HG02885 (cell line): Measurements from ENCODE around the gene SUMO3.
A peak's percentile ranks its signal among the peaks of the same experiment; 100 is the strongest.

Experiments
- ATAC-seq: cut with Tn5 transposase; IDR thresholded peaks from one replicate; pipeline ENCODE4 v1.9.1; 2021; ENCODE audit warnings: mild to moderate bottlenecking; ENCODE audit not compliant: unreplicated experiment, poor library complexity

The SUMO3 gene

GRCh38 chr21:44805859-44806258, 12.0 kb downstream of the SUMO3 start:
- ATAC-seq = no peak

GRCh38 chr21:44805226-44805625, 12.6 kb downstream of the SUMO3 start:
- no peak for ATAC-seq

DNA sequence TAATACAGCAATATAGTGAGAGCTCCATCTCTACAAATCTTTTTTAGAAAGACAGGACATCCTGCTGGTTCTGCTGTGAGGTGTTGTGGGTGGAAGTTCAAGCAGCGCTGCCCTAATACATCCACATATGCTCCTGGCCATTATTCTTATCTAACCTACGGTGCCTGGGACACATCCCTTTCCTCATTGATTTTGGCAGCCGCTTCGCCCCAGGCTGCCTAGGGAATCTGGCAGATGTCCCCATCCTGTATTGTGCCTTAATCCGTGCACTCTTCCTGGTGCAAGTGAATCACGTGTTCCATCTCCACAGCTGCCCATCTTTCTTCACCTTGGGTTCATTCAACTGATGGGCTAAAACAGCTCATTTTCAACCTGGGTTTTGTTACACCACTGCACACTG, 13.1 kb downstream of the SUMO3 start:
- ATAC-seq = no peak

- no peak for ATAC-seq
Observed at GRCh38 chr21:44803651-44804050, 14.2 kb downstream of the SUMO3 start.

GRCh38 chr21:44802396-44803153, 15.3 kb downstream of the SUMO3 start:
- ATAC-seq = no peak

DNA sequence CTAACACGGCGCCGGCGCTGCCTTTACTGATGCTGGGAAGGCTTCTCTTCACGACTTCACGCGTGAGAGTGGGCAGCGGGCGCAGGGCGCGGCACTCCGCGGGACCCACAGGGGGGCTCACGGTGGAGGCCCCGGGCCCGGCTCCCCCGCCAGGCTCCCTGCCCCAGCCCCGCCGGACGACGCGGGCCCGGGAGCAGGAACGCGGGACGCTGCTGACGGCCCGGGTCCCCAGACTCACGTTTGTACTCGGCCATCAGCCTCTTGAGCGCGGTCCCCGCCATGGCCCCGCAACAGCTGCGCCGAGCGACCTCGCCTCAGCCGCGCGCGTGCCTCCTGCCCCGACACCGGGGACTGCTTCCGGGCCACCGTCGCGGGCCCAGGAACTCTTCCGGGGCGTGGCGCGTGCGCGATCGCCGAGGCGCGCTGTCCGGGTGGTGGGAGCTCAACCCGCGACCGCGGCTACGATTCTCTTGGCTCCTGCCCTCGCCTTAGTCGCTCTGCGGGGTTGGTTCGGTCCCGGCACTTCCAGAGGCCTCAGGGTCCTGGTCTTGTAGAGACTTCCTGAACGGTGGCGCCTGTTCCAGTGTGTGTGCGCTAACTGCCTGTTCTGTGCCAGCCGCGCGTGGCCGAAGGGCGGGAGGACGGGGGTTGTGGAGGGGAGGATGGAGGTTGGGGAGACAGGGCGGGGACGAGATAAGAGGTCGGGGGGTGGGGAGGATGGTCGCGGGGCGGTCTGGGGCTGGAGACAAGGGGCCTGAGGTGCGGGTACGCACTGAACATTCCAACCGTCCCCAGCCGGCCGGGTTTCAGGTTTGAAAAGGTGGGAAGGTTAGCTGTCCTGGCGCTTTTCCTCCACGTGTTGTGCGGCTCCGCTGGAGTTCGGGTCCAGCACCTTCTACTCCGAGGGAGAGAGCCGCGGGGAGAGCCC, 16.1 kb downstream of the SUMO3 start, which contains the start of gene UBE2G2:
Gene UBE2G2 (minus strand): TSS at position 353 of the 928 bp plus-strand sequence. CDS start 72 bp downstream, at position 281.
- peak; percentile 88 for ATAC-seq

- peak; percentile 31 for ATAC-seq
Observed at GRCh38 chr21:44800971-44801467, 16.8 kb downstream of the SUMO3 start.

DNA sequence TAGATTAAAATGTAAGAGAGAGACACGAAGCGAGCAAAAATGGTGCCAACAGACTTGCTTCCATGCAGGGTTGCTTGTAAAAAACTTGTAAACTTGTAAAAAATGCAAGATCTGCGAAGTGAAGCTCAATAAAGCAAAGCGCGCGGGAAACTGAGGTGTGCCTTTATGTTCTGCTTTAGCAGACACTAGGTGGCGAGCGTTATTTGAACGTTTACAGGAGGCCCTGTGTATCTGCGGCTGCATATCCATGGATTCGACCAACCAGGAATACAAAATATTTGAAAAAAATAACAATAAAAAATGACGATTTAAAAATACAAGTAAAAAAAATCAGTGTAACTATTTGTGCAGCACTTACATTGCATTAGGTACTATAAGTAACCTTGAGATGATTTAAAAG, 17.8 kb downstream of the SUMO3 start:
- no peak for ATAC-seq

DNA sequence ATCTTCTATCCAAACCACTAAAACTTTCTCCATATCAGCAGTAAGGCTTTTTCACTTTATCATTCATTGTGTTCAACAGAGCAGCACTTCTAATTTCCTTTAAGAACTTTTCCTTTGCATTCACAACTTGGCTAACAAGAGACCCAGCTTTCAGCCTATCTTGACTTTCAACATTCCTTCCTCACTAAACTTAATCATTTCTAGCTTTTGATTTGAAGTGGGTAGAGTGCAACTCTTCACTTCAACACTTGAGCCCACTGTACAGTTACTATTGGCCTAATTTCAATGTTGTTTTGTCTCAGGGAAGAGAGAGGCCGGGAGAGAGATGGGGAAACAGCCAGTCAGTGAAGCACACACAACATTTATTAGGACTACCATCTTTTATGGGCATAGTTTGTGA, 18.2 kb downstream of the SUMO3 start:
- no peak for ATAC-seq

- ATAC-seq = no peak
Observed at GRCh38 chr21:44797775-44798174, 20.1 kb downstream of the SUMO3 start.

GRCh38 chr21:44795342-44795741, 22.5 kb downstream of the SUMO3 start:
- no peak for ATAC-seq

GRCh38 chr21:44793592-44794374, 24.1 kb downstream of the SUMO3 start:
- no peak for ATAC-seq

- peak; percentile 59 for ATAC-seq
Observed at GRCh38 chr21:44792702-44793591, 24.9 kb downstream of the SUMO3 start.

- no peak for ATAC-seq
Observed at GRCh38 chr21:44791993-44792392, 25.9 kb downstream of the SUMO3 start.

GRCh38 chr21:44791246-44791645, 26.6 kb downstream of the SUMO3 start:
- ATAC-seq = no peak

- ATAC-seq = no peak
Observed at GRCh38 chr21:44790368-44790767, 27.5 kb downstream of the SUMO3 start.

GRCh38 chr21:44789880-44790279, 28.0 kb downstream of the SUMO3 start:
- no peak for ATAC-seq

- ATAC-seq = no peak
Observed at GRCh38 chr21:44785620-44786335, 32.1 kb downstream of the SUMO3 start.

DNA sequence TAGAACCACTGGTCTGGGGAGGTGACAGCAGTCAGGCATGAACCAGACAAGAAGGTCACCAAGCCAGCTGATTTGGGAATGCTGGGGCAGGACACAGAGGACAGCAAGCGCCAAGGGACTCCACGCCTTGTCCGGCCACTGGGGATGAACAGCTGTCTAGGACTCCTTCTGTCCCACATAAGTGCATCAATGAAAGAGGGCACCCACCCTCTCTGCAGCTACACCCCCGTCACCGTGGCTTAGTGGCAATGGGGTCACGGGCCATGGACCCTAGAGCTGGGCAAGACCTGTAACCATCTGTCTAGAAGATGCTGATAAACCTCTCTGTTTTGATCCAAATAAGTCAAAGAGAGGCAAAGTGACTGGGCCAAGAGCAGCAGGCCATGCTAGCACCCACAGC, 33.1 kb downstream of the SUMO3 start:
- no peak for ATAC-seq
